ENCODE data around the gene SAMD8. TPM values are rescaled to one million over a fixed set of nuclear protein-coding genes. Genes with fewer than 3 reads are reported as not detected.

The SAMD8 gene
- total RNA-seq (2022) (28.1 and 33.9 TPM in 2 replicates), Bru-seq, nascent RNA (percentile 74 among the genes with signal in this experiment), BruChase-seq, experiment 1, labeled RNA remaining after a 6-hour chase (percentile 93 among the genes with signal in this experiment), BruChase-seq, experiment 2, labeled RNA remaining after a 2-hour chase (percentile 83 among the genes with signal in this experiment)
- long read RNA-seq, partial matches to known transcripts, result 2 of 13 reads
- long read RNA-seq, other reads (novel, unspliced or antisense), result 8 of 13 reads

GRCh38 chr10:75111365-75111906 is at the start of gene SAMD8:
Gene SAMD8, plus strand, starts transcription at chr10:75111656. Its CDS starts 38,873 bp downstream, at chr10:75150529.
- intact Hi-C loops (cut with micrococcal nuclease), result loop anchor here (1.0 to 5.0 kb wide), 2 partner anchors 76 to 125 kb away; no protein-coding TSS in a partner anchor
- Mint-ChIP-seq H3K36me3 (ENCODE audit: insufficient read depth, unreplicated experiment) (no peaks in the 10 kb centered on the region), H3K27me3 (ENCODE audit: insufficient read depth, unreplicated experiment) (no peaks in the 10 kb centered on the region), H3K27ac (ENCODE audit: low read depth, unreplicated experiment) (peak within 1 kb of the TSS; percentile 95), H3K4me1 (ENCODE audit: insufficient read depth, unreplicated experiment) (peaks cover 23% of the 10 kb centered on the region), H3K9me3 (ENCODE audit: unreplicated experiment) (no peaks in the 10 kb centered on the region), H3K4me3 (ENCODE audit: unreplicated experiment) (peak within 1 kb of the TSS; percentile 95)
- no TSS peak for BruUV-seq (replicated peaks)
- DNase-seq (ENCODE audit: unreplicated experiment), result peak; percentile 95
- ChIA-PET POLR2A (interaction anchor here (0.5 to 3.5 kb wide), 26 partner anchors 9 to 1046 kb away, joined by 3 to 41 read pairs (median 6); partner anchors contain the start of genes COMTD1 and VDAC2), CTCF (interaction anchor here (0.5 to 1.0 kb wide), 5 partner anchors 98 to 1122 kb away, joined by 3 to 6 read pairs (median 3); no protein-coding TSS in a partner anchor)
- no peak for TF ChIP-seq CTCF (IDR thresholded peaks at IDR 0.05; ENCODE audit: unreplicated experiment)

GRCh38 chr10:75061709-75062505 is 49.5 kb upstream of the SAMD8 start:
- Mint-ChIP-seq H3K27me3 (ENCODE audit: insufficient read depth, unreplicated experiment) (no peaks in the 10 kb centered on the region), H3K4me1 (ENCODE audit: insufficient read depth, unreplicated experiment) (peaks cover 7% of the 10 kb centered on the region), H3K9me3 (ENCODE audit: unreplicated experiment) (no peaks in the 10 kb centered on the region), H3K27ac (ENCODE audit: low read depth, unreplicated experiment) (no peak overlapping the region), H3K4me3 (ENCODE audit: unreplicated experiment) (no peak overlapping the region), H3K36me3 (ENCODE audit: insufficient read depth, unreplicated experiment) (no peaks in the 10 kb centered on the region)
- no peak for TF ChIP-seq CTCF (IDR thresholded peaks at IDR 0.05; ENCODE audit: unreplicated experiment)
- CTCF ChIA-PET, result no interaction called here
- intact Hi-C loops (cut with micrococcal nuclease), result no loop called here
- no TSS peak for BruUV-seq (replicated peaks)
- DNase-seq (ENCODE audit: unreplicated experiment), result no peak
- POLR2A ChIA-PET, result no interaction called here

- DNase-seq (ENCODE audit: unreplicated experiment), result no peak
- Mint-ChIP-seq H3K27ac (ENCODE audit: low read depth, unreplicated experiment) (no peak overlapping the region), H3K9me3 (ENCODE audit: unreplicated experiment) (no peaks in the 10 kb centered on the region), H3K27me3 (ENCODE audit: insufficient read depth, unreplicated experiment) (no peaks in the 10 kb centered on the region), H3K4me3 (ENCODE audit: unreplicated experiment) (no peak overlapping the region), H3K36me3 (ENCODE audit: insufficient read depth, unreplicated experiment) (no peaks in the 10 kb centered on the region), H3K4me1 (ENCODE audit: insufficient read depth, unreplicated experiment) (peaks cover 7% of the 10 kb centered on the region)
- ChIA-PET POLR2A (no interaction called here), CTCF (no interaction called here)
- intact Hi-C loops (cut with micrococcal nuclease), result no loop called here
- BruUV-seq (replicated peaks), result no TSS peak
- TF ChIP-seq CTCF (IDR thresholded peaks at IDR 0.05; ENCODE audit: unreplicated experiment), result no peak
Observed at GRCh38 chr10:75062506-75063299, 48.8 kb upstream of the SAMD8 start.
